GM21526 (cell line): ENCODE measurements around the gene GGCT.

Experiments used
- ATAC-seq: cut with Tn5 transposase; IDR thresholded peaks from one replicate; pipeline ENCODE4 v1.9.1; 2021; ENCODE audit warnings: moderate library complexity; ENCODE audit not compliant: unreplicated experiment, low FRiP score

GGCT gene

GRCh38 chr7:30479202-30480120 lies 25.2 kb downstream of the GGCT start:
- no peak for ATAC-seq

GRCh38 chr7:30478349-30479201 lies 26.1 kb downstream of the GGCT start, which contains the start of gene NOD1:
NOD1 (minus strand) TSS chr7:30478784; CDS start chr7:30456921, 21,863 bp downstream.
- ATAC-seq: peak; percentile 86

GRCh38 chr7:30476459-30477145 lies 28.0 kb downstream of the GGCT start:
- ATAC-seq: no peak

GRCh38 chr7:30475580-30475979 lies 29.0 kb downstream of the GGCT start:
- no peak for ATAC-seq

GRCh38 chr7:30474893-30475292 lies 29.7 kb downstream of the GGCT start:
- no peak for ATAC-seq

GRCh38 chr7:30474485-30474884 lies 30.1 kb downstream of the GGCT start:
- ATAC-seq: no peak

- ATAC-seq: no peak
Measured at GRCh38 chr7:30473903-30474302, 30.7 kb downstream of the GGCT start.

GRCh38 chr7:30472784-30473775 lies 31.5 kb downstream of the GGCT start:
- ATAC-seq: no peak

- no peak for ATAC-seq
Measured at GRCh38 chr7:30472081-30472783, 32.4 kb downstream of the GGCT start.

GRCh38 chr7:30471205-30471604 lies 33.4 kb downstream of the GGCT start:
- no peak for ATAC-seq

- no peak for ATAC-seq
Measured at GRCh38 chr7:30470771-30471170, 33.9 kb downstream of the GGCT start.

GRCh38 chr7:30470163-30470770 lies 34.4 kb downstream of the GGCT start:
- no peak for ATAC-seq

GRCh38 chr7:30469303-30469702 lies 35.3 kb downstream of the GGCT start:
- ATAC-seq: no peak

GRCh38 chr7:30468791-30469190 lies 35.8 kb downstream of the GGCT start:
- ATAC-seq: no peak

GRCh38 chr7:30468041-30468440 lies 36.6 kb downstream of the GGCT start:
- ATAC-seq: no peak

GRCh38 chr7:30467271-30467670 lies 37.4 kb downstream of the GGCT start:
- no peak for ATAC-seq

GRCh38 chr7:30466266-30466665 lies 38.4 kb downstream of the GGCT start:
- no peak for ATAC-seq

GRCh38 chr7:30465811-30466180 lies 38.8 kb downstream of the GGCT start:
- ATAC-seq: no peak
